Effector memory CD4-positive, alpha-beta T cell (primary cell): ENCODE data around the gene DUSP28.
"Not testable (repeated sequence)": the region's sequence is repeated elsewhere in the genome, so short reads cannot be mapped to it uniquely, and the experiment has no call there.

Experiments
- DNase-seq, 3 donors: peaks; one replicate each; pipeline ENCODE4 v3.0.0-alpha.2; 2020
- H3K27ac ChIP-seq: 2 replicates; pipeline ENCODE4 v1.7.0; 2013; ENCODE audit warnings: mild to moderate bottlenecking, low read length, moderate library complexity; ENCODE audit not compliant: insufficient read depth, poor library complexity, severe bottlenecking
- H3K27me3 ChIP-seq: replicated peaks from 2 replicates; pipeline ENCODE4 v1.7.0; 2013; ENCODE audit warnings: mild to moderate bottlenecking, low read length; ENCODE audit not compliant: insufficient read depth, control insufficient read depth, poor library complexity, severe bottlenecking
- H3K36me3 ChIP-seq: 2 replicates; pipeline ENCODE4 v1.7.0; 2013; ENCODE audit warnings: mild to moderate bottlenecking, low read length, moderate library complexity; ENCODE audit not compliant: control insufficient read depth, insufficient read depth
- H3K4me1 ChIP-seq: 2 replicates; pipeline ENCODE4 v1.7.0; 2013; ENCODE audit warnings: low read length, mild to moderate bottlenecking; ENCODE audit not compliant: control insufficient read depth, insufficient read depth, poor library complexity, severe bottlenecking
- H3K4me3 ChIP-seq: 2 replicates; pipeline ENCODE4 v1.7.0; 2013; ENCODE audit warnings: low read length, low read depth, mild to moderate bottlenecking; ENCODE audit not compliant: insufficient read depth, poor library complexity, severe bottlenecking
- H3K9me3 ChIP-seq: 2 replicates; pipeline ENCODE4 v1.7.0; 2013; ENCODE audit warnings: mild to moderate bottlenecking, low read length, moderate library complexity; ENCODE audit not compliant: control insufficient read depth

The DUSP28 gene

DNA sequence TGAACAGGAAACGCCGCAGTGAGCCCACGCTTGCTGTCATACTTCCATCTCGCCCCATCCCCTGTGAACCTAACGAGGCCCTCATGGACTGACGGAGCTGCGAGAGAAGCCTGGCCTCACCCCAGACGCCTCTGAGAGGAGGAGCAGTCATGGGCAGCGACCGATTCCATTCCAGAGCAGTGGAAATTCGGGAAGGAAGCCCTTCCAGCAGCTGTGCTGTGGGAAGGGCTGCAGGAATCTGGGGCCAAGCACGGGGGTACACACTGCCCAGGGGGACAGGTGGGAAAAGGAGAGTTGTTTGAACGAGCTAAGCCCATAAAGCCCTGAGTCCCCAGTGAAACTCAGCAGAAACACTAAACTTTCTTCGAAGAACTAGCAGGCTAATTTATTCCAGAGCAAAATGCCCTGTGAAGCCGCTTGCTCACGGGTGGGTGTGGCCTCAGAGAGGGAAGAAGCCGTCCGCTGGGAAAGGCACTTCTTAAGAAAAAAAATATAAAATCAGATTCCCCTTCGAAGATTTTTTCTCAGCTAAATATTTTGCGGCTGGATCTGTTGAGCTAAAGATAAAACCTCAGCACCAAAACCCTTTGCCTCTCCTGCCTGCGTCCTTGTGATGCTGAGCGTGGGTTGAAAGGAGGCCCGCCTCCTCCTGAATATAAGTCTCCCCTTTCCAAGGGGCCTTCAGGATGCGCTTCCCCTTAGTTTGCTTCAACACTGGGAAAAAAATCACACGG, 40.6 kb upstream of the DUSP28 start:
- no peak overlapping the region for H3K27ac ChIP-seq
- peaks cover under 1% of the 10 kb centered on the region for H3K4me1 ChIP-seq
- no peaks in the 10 kb centered on the region for H3K27me3 ChIP-seq
- no peak for DNase-seq
- H3K4me3 ChIP-seq = no peak overlapping the region
- no peaks in the 10 kb centered on the region for H3K9me3 ChIP-seq
- peaks cover 20% of the 10 kb centered on the region for H3K36me3 ChIP-seq

DNA sequence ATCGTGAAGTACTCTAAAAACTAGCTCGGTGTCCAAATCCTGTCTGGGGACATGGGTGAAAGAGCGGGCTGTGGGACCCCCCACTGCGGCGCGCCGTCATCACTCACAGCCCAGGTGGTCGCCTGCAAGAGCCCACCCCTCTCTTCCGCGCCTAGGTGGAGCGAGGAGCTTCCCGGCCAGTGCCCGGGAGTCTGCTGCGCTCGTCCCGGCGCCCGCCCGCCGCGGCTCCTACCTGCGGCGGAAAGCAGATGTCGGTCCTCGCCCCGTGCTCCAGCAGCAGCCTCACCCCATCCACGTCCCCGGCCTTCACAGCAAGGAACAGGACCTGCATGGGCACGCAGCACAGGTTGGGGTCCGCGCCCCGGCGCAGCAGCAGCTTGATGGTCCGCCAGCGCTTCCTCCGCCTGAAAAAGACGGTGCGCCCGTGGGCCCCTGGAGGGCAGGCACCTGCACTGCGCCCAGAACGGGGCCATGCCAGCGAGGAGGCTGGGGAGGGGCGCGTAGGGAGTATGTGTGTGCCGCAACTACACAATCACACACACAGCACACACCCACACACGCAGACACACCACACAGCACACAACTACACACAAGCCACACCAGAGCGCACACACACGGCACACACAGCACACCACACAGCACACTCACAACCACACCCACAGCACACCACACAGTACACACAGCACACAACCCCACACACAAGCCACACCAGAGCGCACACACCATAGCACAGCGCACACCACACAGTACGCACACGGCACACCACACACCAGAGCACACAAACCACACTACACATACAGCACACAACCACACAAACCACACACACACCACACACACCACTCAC, 39.8 kb upstream of the DUSP28 start:
- Histone ChIP-seq H3K27ac (no peak overlapping the region), H3K4me1 (no peaks in the 10 kb centered on the region), H3K4me3 (no peak overlapping the region), H3K27me3 (no peaks in the 10 kb centered on the region), H3K9me3 (no peaks in the 10 kb centered on the region), H3K36me3 (peaks cover 27% of the 10 kb centered on the region)
- no peak for DNase-seq

DNA sequence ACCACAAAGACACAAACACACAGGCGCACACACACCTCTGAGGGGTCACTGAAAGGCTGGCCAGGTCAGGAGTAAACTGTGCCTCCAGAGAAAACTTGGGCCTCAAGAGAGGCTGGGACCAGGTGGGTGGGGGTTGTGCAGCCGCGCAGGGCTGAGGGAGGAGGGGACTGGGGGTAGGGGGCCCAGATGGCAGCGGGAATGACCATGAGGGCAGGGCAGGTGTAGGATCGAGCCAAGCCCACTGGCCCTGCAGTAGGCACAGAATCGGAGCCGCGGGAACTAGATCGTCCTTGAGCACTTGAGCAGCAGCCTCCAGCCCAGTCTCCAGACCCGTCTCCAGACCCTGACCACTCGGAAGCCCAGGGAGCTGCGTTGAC, 39.2 kb upstream of the DUSP28 start:
- Histone ChIP-seq H3K9me3 (no peaks in the 10 kb centered on the region), H3K4me1 (no peaks in the 10 kb centered on the region), H3K36me3 (peaks cover 34% of the 10 kb centered on the region), H3K4me3 (no peak overlapping the region), H3K27me3 (no peaks in the 10 kb centered on the region), H3K27ac (no peak overlapping the region)
- no peak for DNase-seq

DNA sequence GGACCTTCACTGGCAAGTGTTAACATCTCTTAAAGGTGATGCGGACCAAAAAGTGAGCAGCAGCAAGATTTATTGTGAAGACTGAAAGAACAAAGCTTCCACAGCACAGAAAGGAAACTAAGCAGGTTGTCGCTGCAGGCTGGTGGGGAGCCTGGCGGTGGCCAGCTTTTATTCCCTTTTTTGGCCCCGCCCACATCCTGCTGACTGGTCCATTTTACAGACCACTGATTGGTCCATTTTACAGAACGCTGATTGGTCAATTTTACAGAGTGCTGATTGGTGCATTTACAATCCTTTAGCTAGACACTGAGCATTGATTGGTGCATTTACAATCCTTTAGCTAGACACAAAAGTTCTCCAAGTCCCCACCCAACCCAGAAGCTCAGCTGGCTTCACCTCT, 38.3 kb upstream of the DUSP28 start:
- not testable (repeated sequence) for H3K9me3 ChIP-seq, DNase-seq, H3K27ac ChIP-seq, H3K27me3 ChIP-seq, H3K4me1 ChIP-seq, H3K4me3 ChIP-seq
- H3K36me3 ChIP-seq = peaks cover 41% of the 10 kb centered on the region

DNA sequence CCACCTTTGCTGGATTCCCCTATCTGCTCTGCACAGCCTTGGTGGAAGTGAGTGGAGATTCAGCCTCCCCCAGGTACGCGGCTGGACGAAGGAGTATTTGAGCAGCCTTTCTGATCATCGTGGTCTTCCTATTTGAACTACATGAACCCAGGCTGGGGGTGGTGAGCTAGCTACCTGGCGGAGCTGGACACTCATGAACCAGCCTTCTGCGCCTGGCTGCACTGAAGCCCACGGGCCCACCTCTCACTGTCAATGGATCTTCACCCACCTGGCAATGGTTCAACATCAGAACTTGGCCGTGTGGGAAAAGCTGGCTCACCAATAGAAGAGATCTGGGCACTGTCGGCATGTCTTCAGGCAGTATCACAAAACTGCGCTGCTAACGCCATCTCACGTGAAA, 37.8 kb upstream of the DUSP28 start:
- Histone ChIP-seq H3K4me3 (no peak overlapping the region), H3K36me3 (peaks cover 41% of the 10 kb centered on the region), H3K9me3 (no peaks in the 10 kb centered on the region), H3K27me3 (no peaks in the 10 kb centered on the region), H3K4me1 (no peaks in the 10 kb centered on the region), H3K27ac (no peak overlapping the region)
- DNase-seq = no peak

DNA sequence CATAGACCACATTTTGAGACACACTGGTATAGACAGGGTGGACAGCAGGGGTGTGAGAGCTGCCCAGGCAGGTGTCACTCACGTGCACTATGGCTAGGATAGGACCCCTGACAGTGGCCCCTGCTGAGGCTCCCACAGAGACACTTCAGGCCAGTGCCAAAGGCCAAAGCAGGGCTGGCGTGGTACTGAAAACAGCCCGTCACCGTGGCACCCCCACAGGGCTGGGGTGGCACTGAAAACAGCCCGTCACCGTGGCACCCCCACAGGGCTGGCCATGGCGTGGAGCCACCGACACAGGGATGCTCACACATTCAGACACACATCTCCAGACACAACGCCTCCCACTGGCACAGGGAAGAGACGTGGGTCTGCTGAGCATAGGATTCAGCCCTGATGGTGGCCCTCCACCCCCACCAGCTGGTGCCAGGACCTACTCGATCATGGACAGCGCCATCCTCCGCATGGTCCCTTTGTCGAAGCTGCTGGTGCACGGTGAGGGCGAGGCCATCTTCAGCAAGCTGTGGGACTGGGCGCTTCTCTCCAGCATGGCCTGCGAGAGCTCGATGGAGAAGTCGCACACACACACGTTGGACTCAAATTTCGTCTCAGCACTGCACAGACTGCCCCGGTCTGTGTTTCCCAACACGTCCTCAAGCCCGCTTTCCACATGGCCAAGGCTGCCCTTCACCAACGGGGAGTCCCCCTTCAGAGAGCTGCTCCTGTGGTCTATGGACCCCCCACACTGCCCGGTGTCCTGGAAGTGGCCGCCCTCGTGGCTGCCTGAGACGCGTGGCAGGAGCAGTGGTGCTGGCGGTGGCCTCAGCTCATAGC, 36.5 kb upstream of the DUSP28 start:
- no peak for DNase-seq
- Histone ChIP-seq H3K4me1 (no peaks in the 10 kb centered on the region), H3K4me3 (no peak overlapping the region), H3K36me3 (peaks cover 42% of the 10 kb centered on the region), H3K27ac (no peak overlapping the region), H3K27me3 (no peaks in the 10 kb centered on the region), H3K9me3 (no peaks in the 10 kb centered on the region)

DNA sequence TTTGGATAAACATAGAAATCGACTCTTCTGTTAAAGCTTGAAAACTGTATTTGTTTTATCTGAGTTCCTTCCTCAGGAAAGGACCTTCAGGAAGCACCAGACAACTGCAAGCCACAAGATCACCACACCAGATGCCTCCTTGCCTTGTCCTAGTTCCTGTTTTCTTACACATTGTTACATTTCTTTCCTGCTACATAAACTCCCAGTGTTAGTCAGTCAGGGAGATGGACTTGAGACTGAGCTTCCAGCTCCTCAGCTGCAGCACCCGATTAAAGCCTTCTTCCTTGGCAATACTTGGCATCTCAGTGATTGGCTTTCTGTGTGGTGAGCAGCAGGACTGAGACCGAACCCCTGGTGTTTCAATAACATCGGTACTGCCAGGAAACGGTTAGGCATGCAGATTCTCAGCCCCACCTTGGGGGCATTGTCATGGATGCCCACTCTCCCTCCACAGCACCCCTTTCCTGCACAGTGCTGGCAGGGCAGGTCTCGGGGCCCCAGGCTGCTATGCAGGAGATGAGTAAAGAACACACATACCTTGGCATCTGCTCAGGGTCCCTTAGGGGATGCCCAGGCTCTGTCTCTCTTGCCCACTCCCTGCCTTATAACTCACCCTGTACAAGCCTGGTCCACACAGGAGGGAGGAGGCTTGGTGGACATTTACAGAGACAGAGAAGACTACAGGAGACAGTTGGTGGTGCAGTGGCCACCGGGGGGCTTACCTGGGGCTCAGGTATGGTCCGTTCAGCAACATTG, 35.0 kb upstream of the DUSP28 start:
- no peak overlapping the region for H3K27ac ChIP-seq
- H3K27me3 ChIP-seq = no peaks in the 10 kb centered on the region
- H3K36me3 ChIP-seq = peaks cover 53% of the 10 kb centered on the region
- no peaks in the 10 kb centered on the region for H3K4me1 ChIP-seq
- no peak for DNase-seq
- H3K4me3 ChIP-seq = no peak overlapping the region
- H3K9me3 ChIP-seq = no peaks in the 10 kb centered on the region

DNA sequence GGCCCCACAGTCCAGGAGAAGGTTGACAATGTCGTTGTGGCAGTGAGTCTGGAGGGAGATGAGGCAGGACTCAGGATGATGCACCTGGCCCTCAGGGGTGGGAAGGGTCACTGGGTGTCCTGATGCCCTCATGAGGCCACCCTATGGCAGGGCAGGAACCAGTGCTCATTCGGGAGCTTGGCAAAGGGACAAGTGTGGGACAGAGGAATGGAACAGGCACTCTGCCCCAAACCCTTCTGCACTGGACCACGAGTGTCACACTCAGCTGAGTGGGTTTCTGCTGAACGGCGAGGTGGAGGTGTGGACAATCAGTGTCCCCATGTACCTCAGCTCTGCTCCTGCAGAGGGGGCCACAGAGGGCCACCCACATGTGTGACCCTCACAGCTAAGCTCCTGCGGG, 34.4 kb upstream of the DUSP28 start:
- DNase-seq = no peak
- Histone ChIP-seq H3K9me3 (no peaks in the 10 kb centered on the region), H3K36me3 (peaks cover 54% of the 10 kb centered on the region), H3K4me3 (no peak overlapping the region), H3K4me1 (no peaks in the 10 kb centered on the region), H3K27me3 (no peaks in the 10 kb centered on the region), H3K27ac (no peak overlapping the region)

DNA sequence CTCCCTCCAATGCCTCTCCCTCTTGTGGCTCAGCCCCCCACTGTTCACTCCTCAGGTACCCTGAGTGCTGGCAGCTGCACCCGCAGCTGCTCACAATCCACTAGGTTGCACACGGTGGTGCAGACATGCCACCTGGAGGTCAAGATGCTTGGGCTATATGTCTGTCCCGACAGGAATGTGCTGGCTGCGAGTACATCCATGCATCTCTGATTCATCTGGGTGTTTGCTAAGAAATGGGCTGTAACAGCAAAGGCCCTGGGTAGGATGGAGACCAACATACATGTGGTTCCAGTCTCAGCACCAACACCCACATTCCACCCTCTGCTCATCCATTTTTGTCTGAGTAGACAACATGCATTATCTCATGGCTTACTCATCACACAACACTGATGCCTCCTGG, 33.6 kb upstream of the DUSP28 start:
- H3K9me3 ChIP-seq = no peaks in the 10 kb centered on the region
- peaks cover 60% of the 10 kb centered on the region for H3K36me3 ChIP-seq
- H3K27ac ChIP-seq = no peak overlapping the region

More for the DNA sequence above, 33.6 kb upstream of the DUSP28 start:
- DNase-seq = no peak
- H3K27me3 ChIP-seq = no peaks in the 10 kb centered on the region
- H3K4me1 ChIP-seq = no peaks in the 10 kb centered on the region
- H3K4me3 ChIP-seq = no peak overlapping the region
